HS-5 (cell line): ENCODE measurements around the gene HINFP.
"Not testable (repeated sequence)": the region's sequence is repeated elsewhere in the genome, so short reads cannot be mapped to it uniquely, and the experiment has no call there.

Source experiments
- DNase-seq: peaks from one replicate; pipeline ENCODE4 v3.0.0-alpha.2; 2012; ENCODE audit warnings: low read depth

Gene HINFP

GRCh38 chr11:119117004-119117706 lies 4.2 kb upstream of the HINFP start:
- DNase-seq = no peak

DNA sequence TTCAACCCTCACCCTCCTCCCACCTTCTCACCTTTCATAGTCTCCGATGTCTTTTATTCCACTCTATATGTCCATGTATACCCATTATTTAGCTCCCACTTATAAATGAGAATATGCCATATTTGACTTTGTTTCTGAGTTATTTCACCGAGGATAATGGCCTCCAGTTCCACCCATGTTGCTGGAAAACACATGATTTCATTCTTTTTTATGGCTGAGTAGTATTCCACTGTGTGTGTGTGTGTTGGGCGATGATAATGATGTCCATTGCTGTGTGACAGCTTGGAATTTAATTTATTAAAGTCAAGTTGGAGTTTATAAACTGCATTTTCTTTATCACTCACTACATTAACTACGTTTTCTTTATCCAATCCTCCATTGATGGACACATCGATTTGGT lies 3.2 kb upstream of the HINFP start:
- no peak for DNase-seq

GRCh38 chr11:119118946-119119345 lies 2.4 kb upstream of the HINFP start:
- DNase-seq = no peak

DNA sequence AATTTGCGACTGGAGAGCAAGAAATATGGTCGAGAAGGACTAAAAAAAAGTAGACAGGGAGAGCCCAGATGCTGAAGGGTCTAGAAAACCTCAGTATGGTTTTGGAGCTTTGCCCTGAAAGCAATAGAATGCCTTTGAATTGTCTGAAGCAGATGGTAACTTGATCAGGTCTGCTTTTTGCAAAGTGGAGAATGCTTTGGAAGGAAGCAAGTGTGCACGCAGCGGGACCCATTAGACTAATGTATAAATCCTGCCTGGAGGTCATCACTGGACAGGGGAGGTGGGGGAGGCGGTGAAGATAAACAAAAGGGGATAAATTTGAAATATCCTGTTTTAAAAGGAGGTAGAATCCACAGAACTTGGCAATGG lies 757 bp upstream of the HINFP start:
- no peak for DNase-seq

- DNase-seq = no peak
These were observed 388 bp downstream of the HINFP start for GRCh38 chr11:119121811-119122124.

DNA sequence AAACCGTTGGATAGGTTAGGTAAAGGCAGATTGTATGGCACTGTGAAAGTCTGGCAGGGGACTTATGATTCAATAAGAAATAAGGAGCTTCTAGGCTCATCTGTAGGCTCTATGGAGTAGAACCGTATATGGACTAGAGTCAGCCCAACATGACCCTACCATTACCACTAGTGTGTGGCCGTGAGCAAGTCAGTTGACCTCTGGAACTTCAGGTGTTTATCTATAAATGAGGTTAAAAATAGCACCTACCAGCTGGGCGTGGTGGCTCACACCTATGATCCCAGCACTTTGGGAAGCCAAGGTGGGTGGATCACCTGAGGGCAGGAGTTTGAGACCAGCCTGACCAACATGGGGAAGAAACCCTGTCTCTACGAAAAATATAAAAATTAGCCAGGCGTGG lies 4.4 kb downstream of the HINFP start:
- no peak for DNase-seq

DNA sequence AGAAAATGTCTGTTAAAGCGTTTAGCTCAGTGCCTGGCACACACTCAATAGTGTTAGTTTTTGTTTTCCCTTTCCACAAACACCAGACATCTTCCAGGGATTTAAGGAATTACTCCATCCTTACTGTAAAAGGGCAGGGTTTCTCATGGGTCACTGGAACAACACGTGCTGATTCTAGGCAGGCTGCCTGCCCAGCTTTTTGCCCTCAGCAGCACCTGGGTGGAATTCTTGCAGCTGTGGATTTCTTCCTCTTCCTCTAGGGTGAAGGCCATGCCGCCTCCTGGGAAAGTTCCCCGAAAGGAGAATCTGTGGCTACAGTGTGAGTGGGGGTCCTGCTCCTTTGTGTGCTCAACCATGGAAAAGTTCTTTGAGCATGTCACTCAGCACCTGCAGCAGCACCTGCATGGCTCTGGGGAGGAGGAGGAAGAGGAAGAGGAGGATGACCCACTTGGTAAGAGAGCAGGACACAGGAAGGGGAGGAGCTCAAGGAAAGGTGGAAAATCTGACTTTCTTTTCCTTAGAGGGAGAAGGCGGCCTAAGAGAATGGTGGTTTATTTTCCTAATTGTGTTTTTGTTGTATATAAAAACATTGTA lies 5.4 kb downstream of the HINFP start:
- DNase-seq = no peak

DNA sequence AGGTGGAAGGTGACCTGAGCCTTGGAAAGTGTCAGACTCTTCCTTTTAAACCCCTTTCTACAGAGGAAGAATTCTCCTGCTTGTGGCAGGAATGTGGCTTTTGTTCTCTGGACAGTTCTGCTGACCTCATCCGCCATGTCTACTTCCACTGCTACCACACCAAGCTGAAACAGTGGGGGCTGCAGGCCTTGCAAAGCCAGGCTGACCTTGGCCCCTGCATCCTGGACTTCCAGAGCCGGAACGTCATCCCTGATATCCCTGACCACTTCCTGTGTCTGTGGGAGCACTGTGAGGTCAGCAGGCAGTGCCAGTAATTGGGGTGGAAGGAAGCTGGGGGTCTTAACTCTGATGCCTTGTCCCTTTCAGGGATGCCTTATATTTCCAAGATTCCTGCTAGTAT lies 9.3 kb downstream of the HINFP start:
- no peak for DNase-seq

DNA sequence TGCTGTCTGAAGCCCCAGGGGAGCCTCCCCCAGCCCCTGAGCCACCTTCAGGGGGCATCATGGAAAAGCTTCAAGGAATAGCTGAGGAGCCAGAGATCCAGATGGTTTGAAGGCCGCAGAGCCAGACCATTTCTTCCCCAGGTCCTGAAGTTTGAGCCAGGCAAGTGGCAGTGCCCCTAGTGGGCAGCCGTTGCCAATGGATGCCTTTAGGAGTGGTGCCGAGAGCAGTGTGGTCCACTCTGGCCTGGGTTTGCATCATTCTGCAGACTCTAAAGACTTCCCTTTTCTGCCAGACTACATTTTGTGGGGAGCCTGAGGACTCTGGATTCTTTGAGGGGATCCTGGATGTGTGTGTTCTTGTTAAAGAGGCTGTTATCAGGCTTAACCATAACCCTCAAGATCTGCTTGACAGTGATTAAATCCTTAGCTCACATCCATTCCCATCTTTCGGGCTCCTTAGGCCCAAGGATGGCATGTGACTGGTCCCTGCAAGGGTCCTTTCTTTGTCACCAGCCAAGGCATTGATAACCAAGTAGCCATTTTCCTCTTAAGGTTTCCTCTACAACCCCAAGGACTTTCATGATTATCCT lies 13.1 kb downstream of the HINFP start:
- no peak for DNase-seq

- DNase-seq = not testable (repeated sequence)
These were observed 17.9 kb downstream of the HINFP start for GRCh38 chr11:119139276-119139675.

GRCh38 chr11:119144825-119145486 lies 23.6 kb downstream of the HINFP start:
- DNase-seq = no peak

- no peak for DNase-seq
These were observed 24.2 kb downstream of the HINFP start for GRCh38 chr11:119145551-119145950.

GRCh38 chr11:119147604-119148333 lies 26.4 kb downstream of the HINFP start:
- no peak for DNase-seq

DNA sequence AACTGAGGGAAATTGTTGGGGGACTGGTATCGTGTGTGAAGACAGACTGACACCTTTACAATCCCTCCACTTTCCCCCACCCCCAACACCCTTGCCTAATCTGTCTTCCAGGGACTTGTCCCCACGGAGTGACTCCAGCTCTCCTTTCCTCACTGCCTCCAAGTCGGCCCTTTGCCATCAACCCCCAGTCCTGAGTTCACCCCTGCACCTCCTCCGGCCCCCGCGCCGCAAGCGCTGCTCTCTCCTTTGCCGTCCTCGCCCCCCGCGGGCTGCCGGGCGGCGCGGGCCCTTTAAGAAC lies 27.3 kb downstream of the HINFP start:
- DNase-seq = no peak

- no peak for DNase-seq
These were observed 27.8 kb downstream of the HINFP start, which contains the start of gene ABCG4 for GRCh38 chr11:119149018-119149785. ABCG4 (plus strand) TSS chr11:119149052; CDS start chr11:119149966, 914 bp downstream.

GRCh38 chr11:119149786-119150275 lies 28.5 kb downstream of the HINFP start:
- DNase-seq = no peak

- no peak for DNase-seq
These were observed 30.7 kb downstream of the HINFP start for GRCh38 chr11:119152043-119152442.

- DNase-seq = no peak
These were observed 31.2 kb downstream of the HINFP start for GRCh38 chr11:119152604-119153003.

- no peak for DNase-seq
These were observed 31.9 kb downstream of the HINFP start for GRCh38 chr11:119153049-119153818.

- DNase-seq = no peak
These were observed 32.8 kb downstream of the HINFP start for GRCh38 chr11:119154178-119154577.
